ENCODE data around the gene MINDY3.
A peak's percentile ranks its signal among the peaks of the same experiment; 100 is the strongest.

MINDY3 gene

GRCh38 chr10:15879663-15880062, 19.4 kb upstream of the MINDY3 start (continued):
- TF ChIP-seq, protein P1, sequence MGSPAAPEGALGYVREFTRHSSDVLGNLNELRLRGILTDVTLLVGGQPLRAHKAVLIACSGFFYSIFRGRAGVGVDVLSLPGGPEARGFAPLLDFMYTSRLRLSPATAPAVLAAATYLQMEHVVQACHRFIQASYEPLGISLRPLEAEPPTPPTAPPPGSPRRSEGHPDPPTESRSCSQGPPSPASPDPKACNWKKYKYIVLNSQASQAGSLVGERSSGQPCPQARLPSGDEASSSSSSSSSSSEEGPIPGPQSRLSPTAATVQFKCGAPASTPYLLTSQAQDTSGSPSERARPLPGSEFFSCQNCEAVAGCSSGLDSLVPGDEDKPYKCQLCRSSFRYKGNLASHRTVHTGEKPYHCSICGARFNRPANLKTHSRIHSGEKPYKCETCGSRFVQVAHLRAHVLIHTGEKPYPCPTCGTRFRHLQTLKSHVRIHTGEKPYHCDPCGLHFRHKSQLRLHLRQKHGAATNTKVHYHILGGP (tag by site-specific recombination; IDR thresholded peaks at IDR 0.05): no peak; the same call in 1 of the 2 replicates
- TF ChIP-seq ZNF37A (tag by site-specific recombination; IDR thresholded peaks at IDR 0.05) (no peak), ZBTB1 (tag by site-specific recombination; IDR thresholded peaks at IDR 0.05) (no peak; the same call in 1 of the 2 replicates), ZNF404 (tag by site-specific recombination; IDR thresholded peaks at IDR 0.05) (no peak), TRIM28 (IDR thresholded peaks at IDR 0.05; ENCODE audit: borderline replicate concordance, low read length) (no peak), ZNF518A (tag by site-specific recombination; conservative IDR thresholded peaks at IDR 0.05; ENCODE audit: low read depth) (peak; percentile 61), ZNF132 (tag by site-specific recombination; IDR thresholded peaks at IDR 0.05; ENCODE audit: borderline replicate concordance) (no peak), ZIC2 (tag by site-specific recombination; IDR thresholded peaks at IDR 0.05) (peak; percentile 90), ZNF211 (tag by site-specific recombination; IDR thresholded peaks at IDR 0.05; ENCODE audit: low read depth) (no peak), GLI2 (tag by site-specific recombination; IDR thresholded peaks at IDR 0.05; ENCODE audit: borderline replicate concordance, low read depth) (peak; percentile 68; the same call in 1 of the 2 replicates), ZNF223 (tag by site-specific recombination; IDR thresholded peaks at IDR 0.05) (no peak), PATZ1 (tag by site-specific recombination; IDR thresholded peaks at IDR 0.05) (peak; percentile 53; the same call in 1 of the 2 replicates), ZNF530 (tag by site-specific recombination; IDR thresholded peaks at IDR 0.05; ENCODE audit: low read depth) (no peak), ZNF791 (tag by site-specific recombination; IDR thresholded peaks at IDR 0.05) (no peak), OSR2 (tag by site-specific recombination; IDR thresholded peaks at IDR 0.05) (peak; percentile 93), ZNF571 (tag by site-specific recombination; IDR thresholded peaks at IDR 0.05) (no peak), ZBTB21 (tag by site-specific recombination; IDR thresholded peaks at IDR 0.05) (peak; percentile 93), KLF7 (tag by site-specific recombination; IDR thresholded peaks at IDR 0.05; ENCODE audit: borderline replicate concordance) (no peak), KLF10 (tag by site-specific recombination; IDR thresholded peaks at IDR 0.05) (peak; percentile 69; the same call in 1 of the 2 replicates), ZNF837 (tag by site-specific recombination; IDR thresholded peaks at IDR 0.05) (no peak), OVOL3 (tag by site-specific recombination; IDR thresholded peaks at IDR 0.05) (no peak), FEZF1 (tag by site-specific recombination; IDR thresholded peaks at IDR 0.05) (peak; percentile 92), ZNF747 (tag by site-specific recombination; IDR thresholded peaks at IDR 0.05) (no peak), ZFP69B (tag by site-specific recombination; IDR thresholded peaks at IDR 0.05) (peak; percentile 76)
- TF ChIP-seq, protein P2, sequence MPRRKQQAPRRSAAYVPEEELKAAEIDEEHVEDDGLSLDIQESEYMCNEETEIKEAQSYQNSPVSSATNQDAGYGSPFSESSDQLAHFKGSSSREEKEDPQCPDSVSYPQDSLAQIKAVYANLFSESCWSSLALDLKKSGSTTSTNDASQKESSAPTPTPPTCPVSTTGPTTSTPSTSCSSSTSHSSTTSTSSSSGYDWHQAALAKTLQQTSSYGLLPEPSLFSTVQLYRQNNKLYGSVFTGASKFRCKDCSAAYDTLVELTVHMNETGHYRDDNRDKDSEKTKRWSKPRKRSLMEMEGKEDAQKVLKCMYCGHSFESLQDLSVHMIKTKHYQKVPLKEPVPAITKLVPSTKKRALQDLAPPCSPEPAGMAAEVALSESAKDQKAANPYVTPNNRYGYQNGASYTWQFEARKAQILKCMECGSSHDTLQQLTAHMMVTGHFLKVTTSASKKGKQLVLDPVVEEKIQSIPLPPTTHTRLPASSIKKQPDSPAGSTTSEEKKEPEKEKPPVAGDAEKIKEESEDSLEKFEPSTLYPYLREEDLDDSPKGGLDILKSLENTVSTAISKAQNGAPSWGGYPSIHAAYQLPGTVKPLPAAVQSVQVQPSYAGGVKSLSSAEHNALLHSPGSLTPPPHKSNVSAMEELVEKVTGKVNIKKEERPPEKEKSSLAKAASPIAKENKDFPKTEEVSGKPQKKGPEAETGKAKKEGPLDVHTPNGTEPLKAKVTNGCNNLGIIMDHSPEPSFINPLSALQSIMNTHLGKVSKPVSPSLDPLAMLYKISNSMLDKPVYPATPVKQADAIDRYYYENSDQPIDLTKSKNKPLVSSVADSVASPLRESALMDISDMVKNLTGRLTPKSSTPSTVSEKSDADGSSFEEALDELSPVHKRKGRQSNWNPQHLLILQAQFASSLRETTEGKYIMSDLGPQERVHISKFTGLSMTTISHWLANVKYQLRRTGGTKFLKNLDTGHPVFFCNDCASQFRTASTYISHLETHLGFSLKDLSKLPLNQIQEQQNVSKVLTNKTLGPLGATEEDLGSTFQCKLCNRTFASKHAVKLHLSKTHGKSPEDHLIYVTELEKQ (tag by site-specific recombination; IDR thresholded peaks at IDR 0.05; ENCODE audit: borderline replicate concordance): peak; percentile 81; the same call in 1 of the 2 replicates
- TF ChIP-seq, protein P3, sequence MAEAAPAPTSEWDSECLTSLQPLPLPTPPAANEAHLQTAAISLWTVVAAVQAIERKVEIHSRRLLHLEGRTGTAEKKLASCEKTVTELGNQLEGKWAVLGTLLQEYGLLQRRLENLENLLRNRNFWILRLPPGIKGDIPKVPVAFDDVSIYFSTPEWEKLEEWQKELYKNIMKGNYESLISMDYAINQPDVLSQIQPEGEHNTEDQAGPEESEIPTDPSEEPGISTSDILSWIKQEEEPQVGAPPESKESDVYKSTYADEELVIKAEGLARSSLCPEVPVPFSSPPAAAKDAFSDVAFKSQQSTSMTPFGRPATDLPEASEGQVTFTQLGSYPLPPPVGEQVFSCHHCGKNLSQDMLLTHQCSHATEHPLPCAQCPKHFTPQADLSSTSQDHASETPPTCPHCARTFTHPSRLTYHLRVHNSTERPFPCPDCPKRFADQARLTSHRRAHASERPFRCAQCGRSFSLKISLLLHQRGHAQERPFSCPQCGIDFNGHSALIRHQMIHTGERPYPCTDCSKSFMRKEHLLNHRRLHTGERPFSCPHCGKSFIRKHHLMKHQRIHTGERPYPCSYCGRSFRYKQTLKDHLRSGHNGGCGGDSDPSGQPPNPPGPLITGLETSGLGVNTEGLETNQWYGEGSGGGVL (tag by site-specific recombination; IDR thresholded peaks at IDR 0.05): no peak; the same call in 1 of the 2 replicates

Data from HEK293 (cell line).